ENCODE measurements around the gene ARID2.
A peak's percentile ranks its signal among the peaks of the same experiment; 100 is the strongest.

Gene ARID2

GRCh38 chr12:45918818-45919217, 189.3 kb downstream of the ARID2 start:
- no peak for TF ChIP-seq GATA1 (IDR thresholded peaks at IDR 0.05; ENCODE audit: low read depth, low read length)
- no peak for TF ChIP-seq POLR2A (IDR thresholded peaks at IDR 0.05; ENCODE audit: low read length)
- no peak for DNase-seq

- TF ChIP-seq GATA1 (IDR thresholded peaks at IDR 0.05; ENCODE audit: low read depth, low read length) (no peak), POLR2A (IDR thresholded peaks at IDR 0.05; ENCODE audit: low read length) (no peak)
- DNase-seq = no peak
Measured at GRCh38 chr12:45928309-45928708, 198.8 kb downstream of the ARID2 start.

GRCh38 chr12:45930369-45930768, 200.9 kb downstream of the ARID2 start:
- no peak for DNase-seq
- TF ChIP-seq POLR2A (IDR thresholded peaks at IDR 0.05; ENCODE audit: low read length) = no peak
- TF ChIP-seq GATA1 (IDR thresholded peaks at IDR 0.05; ENCODE audit: low read depth, low read length) = no peak

GRCh38 chr12:45933504-45933903, 204.0 kb downstream of the ARID2 start:
- DNase-seq = no peak
- no peak for TF ChIP-seq GATA1 (IDR thresholded peaks at IDR 0.05; ENCODE audit: low read depth, low read length)
- no peak for TF ChIP-seq POLR2A (IDR thresholded peaks at IDR 0.05; ENCODE audit: low read length)

- DNase-seq = no peak
- no peak for TF ChIP-seq GATA1 (IDR thresholded peaks at IDR 0.05; ENCODE audit: low read depth, low read length)
- TF ChIP-seq POLR2A (IDR thresholded peaks at IDR 0.05; ENCODE audit: low read length) = no peak
Measured at GRCh38 chr12:45934956-45935355, 205.4 kb downstream of the ARID2 start.

- TF ChIP-seq POLR2A (IDR thresholded peaks at IDR 0.05; ENCODE audit: low read length) = no peak
- TF ChIP-seq GATA1 (IDR thresholded peaks at IDR 0.05; ENCODE audit: low read depth, low read length) = no peak
Measured at GRCh38 chr12:45938566-45938965, 209.1 kb downstream of the ARID2 start.

GRCh38 chr12:45939759-45940158, 210.3 kb downstream of the ARID2 start:
- no peak for DNase-seq
- TF ChIP-seq POLR2A (IDR thresholded peaks at IDR 0.05; ENCODE audit: low read length) = no peak
- no peak for TF ChIP-seq GATA1 (IDR thresholded peaks at IDR 0.05; ENCODE audit: low read depth, low read length)

More at GRCh38 chr12:45938566-45938965, 209.1 kb downstream of the ARID2 start:
- peak in 1 of 2 experiments; percentile 12 for DNase-seq

- DNase-seq = no peak
- TF ChIP-seq POLR2A (IDR thresholded peaks at IDR 0.05; ENCODE audit: low read length) (no peak), GATA1 (IDR thresholded peaks at IDR 0.05; ENCODE audit: low read depth, low read length) (no peak)
Measured at GRCh38 chr12:45944771-45945170, 215.3 kb downstream of the ARID2 start.

- no peak for DNase-seq
- TF ChIP-seq POLR2A (IDR thresholded peaks at IDR 0.05; ENCODE audit: low read length) (no peak), GATA1 (IDR thresholded peaks at IDR 0.05; ENCODE audit: low read depth, low read length) (no peak)
Measured at GRCh38 chr12:45946435-45946834, 216.9 kb downstream of the ARID2 start.

GRCh38 chr12:45948546-45948945, 219.0 kb downstream of the ARID2 start:
- TF ChIP-seq GATA1 (IDR thresholded peaks at IDR 0.05; ENCODE audit: low read depth, low read length) (no peak), POLR2A (IDR thresholded peaks at IDR 0.05; ENCODE audit: low read length) (no peak)
- no peak for DNase-seq
